ENCODE measurements around the gene ATXN1. TPM values are rescaled to one million over a fixed set of nuclear protein-coding genes. Genes with fewer than 3 reads are reported as not detected.

The ATXN1 gene
- total RNA-seq, 4 donors from 2014 or later = 16.3 to 52.2 (median 25.7) TPM

DNA sequence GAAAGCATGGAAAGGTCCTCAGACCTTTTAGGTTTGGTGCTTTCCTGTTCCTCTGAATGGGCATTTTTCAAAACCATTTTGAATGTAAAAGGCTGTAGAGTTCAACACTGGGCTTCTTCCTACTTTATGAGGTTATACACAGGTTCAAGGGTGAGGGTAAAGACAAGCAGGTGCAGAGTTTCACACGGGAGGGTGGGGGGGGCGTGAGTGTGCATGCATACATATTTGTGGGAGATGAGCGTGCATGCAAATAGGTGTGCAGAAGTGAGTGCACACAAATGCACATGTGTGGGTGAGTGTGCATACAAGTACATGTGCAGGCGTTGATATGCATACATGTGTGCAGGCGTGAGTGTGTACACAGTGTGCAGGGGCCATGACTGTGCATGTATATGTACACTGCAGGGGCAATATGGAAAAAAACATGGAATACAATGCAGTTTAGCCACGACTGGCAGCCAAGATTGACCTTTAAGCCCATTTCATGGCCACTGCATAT lies 339.7 kb downstream of the ATXN1 start:
- DNase-seq (ENCODE audit: low spot score in 2 of 2) = no peak
- 63 to 74% methylated on average over 6 of the region's 6 CpGs for WGBS, 2 donors
- intact Hi-C loops (cut with DNase I; ENCODE audit: low total_unique reads) = no loop called here
- no peak overlapping the region for H3K4me3 ChIP-seq (ENCODE audit: low read depth, poor library complexity, severe bottlenecking)
- TF ChIP-seq, protein P1, sequence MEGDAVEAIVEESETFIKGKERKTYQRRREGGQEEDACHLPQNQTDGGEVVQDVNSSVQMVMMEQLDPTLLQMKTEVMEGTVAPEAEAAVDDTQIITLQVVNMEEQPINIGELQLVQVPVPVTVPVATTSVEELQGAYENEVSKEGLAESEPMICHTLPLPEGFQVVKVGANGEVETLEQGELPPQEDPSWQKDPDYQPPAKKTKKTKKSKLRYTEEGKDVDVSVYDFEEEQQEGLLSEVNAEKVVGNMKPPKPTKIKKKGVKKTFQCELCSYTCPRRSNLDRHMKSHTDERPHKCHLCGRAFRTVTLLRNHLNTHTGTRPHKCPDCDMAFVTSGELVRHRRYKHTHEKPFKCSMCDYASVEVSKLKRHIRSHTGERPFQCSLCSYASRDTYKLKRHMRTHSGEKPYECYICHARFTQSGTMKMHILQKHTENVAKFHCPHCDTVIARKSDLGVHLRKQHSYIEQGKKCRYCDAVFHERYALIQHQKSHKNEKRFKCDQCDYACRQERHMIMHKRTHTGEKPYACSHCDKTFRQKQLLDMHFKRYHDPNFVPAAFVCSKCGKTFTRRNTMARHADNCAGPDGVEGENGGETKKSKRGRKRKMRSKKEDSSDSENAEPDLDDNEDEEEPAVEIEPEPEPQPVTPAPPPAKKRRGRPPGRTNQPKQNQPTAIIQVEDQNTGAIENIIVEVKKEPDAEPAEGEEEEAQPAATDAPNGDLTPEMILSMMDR (IDR thresholded peaks at IDR 0.05) = no peak
- TF ChIP-seq POLR2A (IDR thresholded peaks at IDR 0.05) = no peak

GRCh38 chr6:16420715-16421461 lies 340.4 kb downstream of the ATXN1 start:
- no peak for TF ChIP-seq POLR2A (IDR thresholded peaks at IDR 0.05)
- TF ChIP-seq, protein P1 (IDR thresholded peaks at IDR 0.05) = no peak
- no peak overlapping the region for H3K4me3 ChIP-seq (ENCODE audit: low read depth, poor library complexity, severe bottlenecking)
- intact Hi-C loops (cut with DNase I; ENCODE audit: low total_unique reads) = no loop called here
- no peak for DNase-seq (ENCODE audit: low spot score in 2 of 2)
- 46 to 56% methylated on average over 7 of the region's 7 CpGs for WGBS, 2 donors

- intact Hi-C loops (cut with DNase I; ENCODE audit: low total_unique reads) = no loop called here
- TF ChIP-seq, protein P1 (IDR thresholded peaks at IDR 0.05) = no peak
- TF ChIP-seq POLR2A (IDR thresholded peaks at IDR 0.05) = no peak
- 63 to 73% methylated on average over 2 of the region's 2 CpGs for WGBS, 2 donors
- no peak for DNase-seq (ENCODE audit: low spot score in 2 of 2)
- no peak overlapping the region for H3K4me3 ChIP-seq (ENCODE audit: low read depth, poor library complexity, severe bottlenecking)
Measured at GRCh38 chr6:16420337-16420714, 340.9 kb downstream of the ATXN1 start.

- DNase-seq (ENCODE audit: low spot score in 2 of 2) = no peak
- intact Hi-C loops (cut with DNase I; ENCODE audit: low total_unique reads) = no loop called here
- WGBS, 2 donors = 88 to 94% methylated on average over 10 of the region's 10 CpGs
- TF ChIP-seq, protein P1 (IDR thresholded peaks at IDR 0.05) = no peak
- no peak for TF ChIP-seq POLR2A (IDR thresholded peaks at IDR 0.05)
- H3K4me3 ChIP-seq (ENCODE audit: low read depth, poor library complexity, severe bottlenecking) = no peak overlapping the region
Measured at GRCh38 chr6:16419636-16420336, 341.5 kb downstream of the ATXN1 start.

GRCh38 chr6:16418151-16418550 lies 343.1 kb downstream of the ATXN1 start:
- WGBS, 2 donors = 59 to 64% methylated on average over 2 of the region's 2 CpGs
- DNase-seq (ENCODE audit: low spot score in 2 of 2) = no peak
- intact Hi-C loops (cut with DNase I; ENCODE audit: low total_unique reads) = no loop called here

More at GRCh38 chr6:16418151-16418550, 343.1 kb downstream of the ATXN1 start:
- no peak overlapping the region for H3K4me3 ChIP-seq (ENCODE audit: low read depth, poor library complexity, severe bottlenecking)
- TF ChIP-seq, protein P1 (IDR thresholded peaks at IDR 0.05) = no peak
- no peak for TF ChIP-seq POLR2A (IDR thresholded peaks at IDR 0.05)

Data from lower leg skin (tissue), 4 donors.